HG03135 (cell line): ENCODE measurements around the gene RASL10A.

ENCODE experiments used
- ATAC-seq: cut with Tn5 transposase; IDR thresholded peaks from one replicate; pipeline ENCODE4 v1.9.1; 2021; ENCODE audit warnings: mild to moderate bottlenecking, moderate library complexity; ENCODE audit not compliant: unreplicated experiment

Gene RASL10A

DNA sequence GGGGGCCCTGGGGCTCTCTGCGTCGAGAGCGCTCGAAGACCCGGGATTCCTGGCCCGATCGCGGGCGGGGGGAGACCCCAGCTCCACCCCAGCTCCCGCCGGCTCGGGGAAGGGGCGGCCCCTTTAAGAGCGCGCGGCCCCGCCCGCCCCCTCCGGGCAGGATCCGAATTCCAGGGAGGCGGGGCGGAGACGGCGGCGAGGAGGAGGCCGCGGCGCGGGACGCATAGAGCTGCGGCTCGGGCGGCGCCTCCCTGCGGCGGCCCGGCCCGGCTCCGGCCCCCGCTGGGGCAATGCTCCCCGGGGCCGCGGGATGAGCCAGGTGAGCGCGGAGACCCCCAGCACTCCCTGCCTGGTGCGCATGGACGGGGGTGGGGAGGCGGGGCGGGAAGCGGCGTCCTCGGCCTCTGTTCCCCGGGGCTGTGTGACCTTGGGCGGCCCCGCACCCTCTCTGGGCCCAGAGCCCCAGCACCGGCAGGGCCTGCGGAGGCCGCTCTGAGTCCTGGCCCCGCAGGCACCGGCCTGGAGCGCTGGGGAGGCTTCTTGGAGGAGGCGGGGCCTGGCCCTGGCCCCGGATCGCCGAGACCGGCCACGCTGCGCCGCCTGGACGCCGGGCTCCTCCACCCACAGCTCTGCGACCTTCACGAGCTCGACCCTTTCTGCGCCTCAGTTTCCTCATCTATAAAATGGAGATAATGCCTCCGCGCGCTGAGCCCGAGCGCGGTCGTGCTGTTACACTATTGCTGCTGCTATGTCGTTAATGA lies 8.5 kb downstream of the RASL10A start:
- ATAC-seq, result no peak

DNA sequence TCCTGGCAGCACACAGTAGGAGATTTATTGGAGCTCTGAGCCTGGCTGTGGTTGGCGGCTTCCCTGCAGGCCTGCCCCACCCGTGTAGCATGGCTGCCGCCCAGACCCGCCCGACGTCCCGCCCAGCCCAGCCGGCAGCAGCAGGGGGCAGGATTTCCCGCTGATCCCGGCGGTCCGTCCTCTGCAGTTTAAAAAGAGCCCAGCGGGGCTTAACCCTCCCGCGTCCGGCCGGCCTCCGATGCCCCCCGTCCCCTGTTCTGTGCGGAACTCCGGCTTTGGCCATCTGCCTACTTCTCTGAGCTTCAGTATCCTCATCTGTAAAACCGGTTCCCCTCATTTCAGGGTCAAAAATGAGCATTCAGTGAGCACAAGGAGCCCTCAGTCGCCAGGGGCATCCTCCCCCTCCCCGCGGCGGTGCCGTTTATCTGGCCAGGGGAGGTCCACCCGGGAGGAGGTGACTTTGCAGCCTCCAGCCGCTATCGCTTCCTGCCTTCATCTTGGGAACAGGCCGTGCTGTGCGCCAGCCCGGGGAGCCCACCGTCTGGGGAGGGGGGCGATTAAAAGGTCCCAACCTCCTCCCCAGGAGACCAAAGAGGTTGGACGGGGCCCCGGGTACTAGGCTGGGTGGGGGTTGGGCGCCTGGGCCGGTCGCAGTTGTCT lies 9.2 kb downstream of the RASL10A start, which contains the start of gene GAS2L1:
TSS of gene GAS2L1 (plus strand) at position 476 of the 660 bp plus-strand sequence. CDS start 1,456 bp downstream, outside the sequence.
- ATAC-seq, result no peak

DNA sequence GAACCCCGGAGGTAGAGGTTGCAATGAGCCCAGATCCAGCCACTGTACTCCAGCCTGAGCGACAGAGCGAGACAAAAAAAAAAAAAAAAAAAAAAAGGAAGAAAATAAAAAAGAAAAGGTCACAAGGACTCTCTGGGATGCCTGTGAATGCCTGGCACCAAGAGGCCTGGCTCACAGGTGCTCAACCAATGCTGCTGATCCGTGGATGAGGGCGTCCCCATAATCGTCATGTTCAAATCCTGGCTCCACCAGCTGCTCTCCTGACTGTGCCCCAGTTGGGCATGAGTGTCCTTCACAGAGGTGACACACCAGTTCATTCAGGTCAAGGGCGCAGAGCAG lies 9.7 kb downstream of the RASL10A start:
- no peak for ATAC-seq

DNA sequence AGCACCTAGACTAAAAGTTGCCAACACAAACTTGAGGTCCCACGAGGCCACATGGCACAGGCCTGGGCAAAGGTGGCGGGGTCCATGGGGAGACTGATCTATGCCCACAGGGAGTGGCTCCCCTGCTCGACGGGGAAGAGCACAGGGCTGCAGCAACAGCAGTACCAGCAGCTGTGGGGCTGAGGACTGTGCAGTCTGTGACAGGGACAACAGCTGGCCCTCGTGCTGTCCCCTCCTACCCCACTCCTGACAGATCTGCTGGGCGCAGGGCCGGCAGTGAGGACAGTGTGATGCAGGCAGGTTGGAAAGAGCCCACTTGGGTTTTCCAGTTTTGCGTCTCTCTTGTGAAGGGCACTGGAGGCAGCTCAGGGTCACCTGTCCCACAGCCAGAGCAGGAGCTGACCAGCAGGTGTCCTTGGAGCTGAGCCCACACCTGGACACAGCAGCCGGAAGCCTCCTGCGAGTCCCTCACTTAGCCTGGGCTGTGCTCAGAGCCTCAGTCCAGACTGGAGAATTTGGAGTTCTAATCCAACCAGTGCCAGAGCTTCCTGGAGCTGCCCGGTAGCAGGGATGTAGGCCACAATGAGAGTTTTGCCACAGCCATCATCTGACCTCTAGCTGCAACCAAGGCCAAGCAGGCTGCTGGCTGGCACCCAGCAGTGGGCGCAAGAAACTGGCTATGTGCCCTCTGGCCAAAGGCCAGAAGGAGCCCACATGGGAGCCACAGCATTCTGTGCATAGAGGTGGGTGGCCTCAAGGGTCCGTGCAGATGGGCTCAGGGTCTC lies 12.6 kb downstream of the RASL10A start:
- no peak for ATAC-seq

DNA sequence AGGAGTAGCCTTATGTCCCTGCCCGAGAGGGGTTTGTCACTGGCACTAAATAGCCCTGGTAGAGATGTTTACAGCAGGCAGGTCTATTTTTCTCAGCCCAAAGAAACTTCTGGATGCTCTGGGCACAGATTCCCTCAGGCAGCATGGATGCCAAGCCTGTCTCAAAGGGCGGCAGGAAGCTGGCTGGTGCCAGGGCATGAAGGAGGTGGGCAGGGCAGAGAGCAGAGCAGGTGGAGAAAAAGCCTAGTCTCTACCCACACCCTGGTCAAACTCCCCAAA lies 13.2 kb downstream of the RASL10A start:
- ATAC-seq, result no peak

DNA sequence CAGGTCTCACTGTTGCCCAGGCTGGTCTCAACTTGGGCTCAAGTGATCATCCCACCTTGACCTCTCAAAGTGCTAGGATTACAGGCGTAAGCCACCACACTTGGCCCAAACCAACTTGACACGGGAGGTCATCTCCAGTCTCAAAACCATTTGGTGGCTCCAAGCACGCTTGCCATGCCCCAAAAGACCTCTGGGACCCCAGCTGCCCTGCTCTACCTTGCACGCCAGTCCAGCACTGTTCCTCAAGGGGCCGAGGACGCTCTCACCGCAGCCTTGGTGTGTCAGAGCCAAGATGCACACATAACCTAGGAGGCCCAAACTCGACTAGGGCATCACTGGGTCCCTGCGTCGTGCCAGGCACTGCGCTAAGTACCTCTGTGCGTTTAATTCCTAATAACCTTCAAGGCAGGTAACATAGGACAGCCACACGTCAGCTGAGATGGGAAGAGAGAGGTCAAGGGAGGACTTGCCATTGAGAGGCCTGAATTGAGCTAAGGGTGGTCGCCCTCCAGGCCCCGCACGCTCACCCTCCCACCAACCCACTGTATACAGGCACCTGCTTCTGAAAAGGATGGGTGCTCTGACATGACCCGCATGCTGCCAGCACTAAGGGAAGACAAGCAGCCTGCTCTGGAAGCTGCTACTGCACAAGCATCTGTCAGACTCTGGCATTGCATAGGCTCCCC lies 13.6 kb downstream of the RASL10A start:
- ATAC-seq, result no peak

DNA sequence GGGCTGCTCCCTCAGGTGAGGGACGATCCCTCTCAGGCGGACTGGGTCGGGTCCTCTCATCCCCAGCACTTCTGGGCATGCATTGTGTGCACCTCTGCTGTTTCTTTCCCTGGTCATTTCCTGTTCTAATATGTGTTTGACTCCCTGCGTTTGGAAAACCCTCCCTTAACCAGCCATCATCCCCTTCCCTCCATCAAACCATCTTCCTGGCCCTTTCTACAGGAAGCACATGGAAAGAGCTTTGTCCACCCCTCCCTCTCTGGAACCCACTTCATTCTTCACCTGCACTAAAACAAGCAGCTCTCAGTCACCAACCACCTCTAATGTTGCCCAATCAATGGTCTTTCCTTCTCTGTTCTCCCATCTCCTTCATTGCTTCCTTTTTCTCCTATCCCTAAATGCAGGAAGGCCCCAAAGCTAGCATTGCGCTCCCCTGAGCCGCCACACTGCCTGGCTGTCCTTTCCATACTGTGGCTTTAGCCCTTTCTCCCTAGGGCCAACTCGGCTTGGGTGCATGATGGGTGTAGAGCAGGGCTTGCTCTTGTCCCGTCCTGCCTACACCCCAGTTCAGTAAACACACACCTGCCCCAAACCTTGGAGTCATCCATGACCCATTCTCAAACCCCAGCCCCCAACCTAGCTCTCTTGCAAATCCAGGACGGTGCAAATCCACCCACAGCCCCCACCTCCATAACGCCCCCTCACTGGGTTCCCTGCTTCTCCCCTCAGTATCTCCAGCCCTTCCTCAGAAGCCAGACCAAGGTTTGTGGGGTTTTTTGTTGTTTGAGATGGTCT lies 14.5 kb downstream of the RASL10A start:
- no peak for ATAC-seq

DNA sequence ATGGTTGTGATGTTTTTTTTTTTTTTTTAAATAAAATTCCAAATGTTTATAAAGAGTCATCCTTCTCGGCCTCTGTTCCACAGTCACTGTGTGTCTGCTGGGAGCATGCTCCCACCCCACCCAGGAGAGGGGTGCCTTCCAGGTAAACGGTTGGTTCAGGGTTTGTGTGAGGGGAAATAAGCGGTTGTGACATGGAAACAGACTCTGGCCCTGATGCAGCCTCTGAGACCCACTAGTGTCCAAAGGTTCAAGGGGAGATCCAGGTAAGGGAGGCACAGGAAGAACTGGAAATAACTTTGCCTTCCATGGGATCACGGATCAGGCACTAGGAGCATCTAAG lies 15.1 kb downstream of the RASL10A start:
- no peak for ATAC-seq

DNA sequence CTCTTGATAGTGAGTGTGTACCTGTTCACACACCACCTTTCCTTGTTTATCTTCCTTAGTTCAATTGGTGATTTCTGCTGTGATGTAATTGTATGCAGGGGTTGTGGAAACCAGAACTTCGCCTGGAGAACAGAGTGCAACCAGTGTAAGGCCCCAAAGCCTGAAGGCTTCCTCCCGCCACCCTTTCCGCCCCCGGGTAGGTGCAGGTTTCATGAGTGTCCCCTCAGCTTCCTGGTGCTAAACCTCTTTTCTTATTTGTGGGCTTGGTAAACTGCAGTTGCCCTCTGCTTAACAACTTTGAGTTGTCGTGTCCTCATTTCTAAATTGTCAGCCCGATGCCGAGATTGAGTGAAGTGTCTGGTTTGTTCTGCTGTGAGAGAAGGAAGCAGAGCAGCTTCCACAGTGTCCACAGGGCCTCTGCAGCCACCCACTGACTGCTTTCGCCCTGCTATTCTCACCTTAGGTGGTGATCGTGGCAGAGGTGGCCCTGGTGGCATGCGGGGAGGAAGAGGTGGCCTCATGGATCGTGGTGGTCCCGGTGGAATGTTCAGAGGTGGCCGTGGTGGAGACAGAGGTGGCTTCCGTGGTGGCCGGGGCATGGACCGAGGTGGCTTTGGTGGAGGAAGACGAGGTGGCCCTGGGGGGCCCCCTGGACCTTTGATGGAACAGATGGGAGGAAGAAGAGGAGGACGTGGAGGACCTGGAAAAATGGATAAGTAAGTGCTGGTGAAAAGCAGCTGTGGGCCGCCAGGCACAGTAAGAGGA lies 16.2 kb downstream of the RASL10A start:
- no peak for ATAC-seq

DNA sequence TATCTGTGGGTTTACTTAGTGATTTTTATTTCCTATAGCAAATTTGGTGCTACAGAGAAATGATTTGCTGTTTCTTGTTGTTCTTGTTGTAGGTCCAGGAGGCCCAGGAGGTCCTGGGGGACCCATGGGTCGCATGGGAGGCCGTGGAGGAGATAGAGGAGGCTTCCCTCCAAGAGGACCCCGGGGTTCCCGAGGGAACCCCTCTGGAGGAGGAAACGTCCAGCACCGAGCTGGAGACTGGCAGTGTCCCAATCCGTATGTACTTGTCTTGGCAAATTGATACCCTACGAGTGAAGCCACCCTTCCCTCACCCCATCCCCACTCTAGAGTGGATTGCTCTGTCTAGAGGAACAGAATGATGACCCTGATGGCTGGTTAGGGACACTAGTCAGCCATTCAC lies 16.9 kb downstream of the RASL10A start:
- no peak for ATAC-seq

DNA sequence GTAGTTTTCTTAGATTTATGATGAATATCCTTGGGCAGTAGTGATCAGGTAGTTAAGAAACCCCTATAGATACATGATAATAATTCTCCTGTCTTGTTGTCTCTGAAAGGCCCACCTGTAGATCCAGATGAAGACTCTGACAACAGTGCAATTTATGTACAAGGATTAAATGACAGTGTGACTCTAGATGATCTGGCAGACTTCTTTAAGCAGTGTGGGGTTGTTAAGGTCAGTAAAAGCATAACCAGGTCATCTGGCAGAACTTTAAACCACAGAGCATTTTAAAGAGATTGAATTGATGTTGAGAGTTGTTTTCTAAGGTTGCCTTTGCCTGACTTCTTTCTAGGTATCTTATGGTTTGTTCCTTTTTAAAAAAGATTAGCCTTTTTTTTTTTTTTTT lies 23.1 kb downstream of the RASL10A start:
- no peak for ATAC-seq

DNA sequence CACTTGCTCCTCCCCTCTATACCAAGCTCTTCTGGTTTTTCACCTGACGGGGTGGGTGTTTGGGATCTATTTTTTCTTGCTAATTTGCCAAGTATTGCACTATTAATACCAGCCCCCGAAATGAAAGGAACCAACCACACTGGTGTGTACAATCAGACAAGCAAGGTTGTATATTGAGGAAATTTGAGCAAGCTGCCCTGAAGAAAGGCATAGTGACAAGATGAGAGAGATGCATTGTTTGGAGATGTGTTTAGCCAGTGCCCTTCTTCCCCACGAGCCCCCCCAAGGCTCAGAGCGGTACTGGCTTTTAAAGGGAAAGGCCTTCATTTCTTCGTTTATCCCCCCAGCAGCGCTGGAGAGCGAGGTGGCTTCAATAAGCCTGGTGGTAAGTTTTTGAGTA lies 24.3 kb downstream of the RASL10A start:
- no peak for ATAC-seq

DNA sequence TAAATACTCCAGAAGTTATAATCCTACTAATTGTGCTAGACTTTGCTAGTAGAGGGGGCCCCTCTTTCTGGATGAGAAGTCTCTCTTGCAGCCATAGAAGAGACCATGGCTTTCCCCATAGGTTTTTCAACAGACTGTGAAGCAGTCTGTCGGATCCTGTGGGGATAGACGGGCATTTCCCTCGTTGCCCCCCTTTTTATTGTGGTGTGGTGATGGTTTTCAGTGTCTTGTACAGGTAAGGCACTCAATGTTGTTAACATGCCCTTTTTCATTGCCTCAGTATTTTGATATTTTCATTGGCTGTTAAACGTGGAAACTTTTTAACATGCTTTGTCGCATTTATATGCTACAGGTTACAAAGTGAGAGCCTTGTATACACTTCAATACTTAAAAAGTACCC lies 25.4 kb downstream of the RASL10A start:
- ATAC-seq, result no peak

DNA sequence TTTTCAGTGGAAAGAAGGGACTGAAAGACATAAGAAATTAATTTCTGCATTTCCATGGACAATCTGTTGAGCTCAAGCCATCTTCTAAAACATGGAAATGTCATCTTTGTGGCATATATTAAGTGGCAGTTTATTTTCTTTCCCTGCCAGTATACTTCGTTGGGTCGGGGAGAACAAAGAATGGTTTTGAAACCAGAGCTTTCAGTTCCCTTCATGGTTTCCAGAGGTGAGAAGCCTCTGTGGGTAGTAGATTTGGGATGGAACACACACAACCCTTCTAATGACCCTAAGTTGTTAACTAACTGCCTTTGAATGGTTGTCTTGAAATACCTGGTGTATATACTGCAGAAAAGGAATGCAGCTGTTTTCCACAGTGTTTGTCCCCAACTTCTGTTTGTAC lies 26.7 kb downstream of the RASL10A start:
- ATAC-seq, result no peak

DNA sequence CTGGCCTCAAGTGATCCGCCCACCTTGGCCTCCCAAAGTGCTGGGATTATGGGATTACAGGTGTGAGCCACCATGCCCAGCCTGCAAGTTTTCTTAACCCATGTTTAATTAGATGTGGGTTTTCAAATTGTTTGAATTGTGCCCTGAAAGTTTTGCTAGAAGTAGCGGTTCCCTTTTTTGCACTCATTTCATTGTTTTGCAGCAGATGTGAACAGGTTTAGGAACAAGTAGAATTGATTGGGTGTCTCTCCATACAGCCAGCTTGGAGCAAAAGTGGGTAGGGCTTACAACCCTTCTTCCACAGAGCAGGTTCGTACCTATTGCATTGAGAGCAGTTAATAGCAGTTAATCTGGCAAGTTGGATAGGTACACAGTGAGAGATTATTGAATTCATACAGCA lies 31.3 kb downstream of the RASL10A start:
- no peak for ATAC-seq

DNA sequence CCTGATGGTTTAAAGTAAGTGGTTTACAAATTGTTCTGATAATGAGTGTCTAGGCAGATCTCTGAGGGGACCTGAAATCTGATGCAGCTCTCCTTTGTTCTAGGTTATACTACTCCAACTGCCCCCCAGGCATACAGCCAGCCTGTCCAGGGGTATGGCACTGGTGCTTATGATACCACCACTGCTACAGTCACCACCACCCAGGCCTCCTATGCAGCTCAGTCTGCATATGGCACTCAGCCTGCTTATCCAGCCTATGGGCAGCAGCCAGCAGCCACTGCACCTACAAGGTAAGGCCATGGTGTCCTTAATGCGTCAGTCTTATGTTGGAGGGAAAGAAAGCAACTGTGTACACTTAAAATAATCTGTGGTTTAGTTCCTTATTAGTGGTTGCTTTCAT lies 37.6 kb downstream of the RASL10A start:
- ATAC-seq, result no peak

DNA sequence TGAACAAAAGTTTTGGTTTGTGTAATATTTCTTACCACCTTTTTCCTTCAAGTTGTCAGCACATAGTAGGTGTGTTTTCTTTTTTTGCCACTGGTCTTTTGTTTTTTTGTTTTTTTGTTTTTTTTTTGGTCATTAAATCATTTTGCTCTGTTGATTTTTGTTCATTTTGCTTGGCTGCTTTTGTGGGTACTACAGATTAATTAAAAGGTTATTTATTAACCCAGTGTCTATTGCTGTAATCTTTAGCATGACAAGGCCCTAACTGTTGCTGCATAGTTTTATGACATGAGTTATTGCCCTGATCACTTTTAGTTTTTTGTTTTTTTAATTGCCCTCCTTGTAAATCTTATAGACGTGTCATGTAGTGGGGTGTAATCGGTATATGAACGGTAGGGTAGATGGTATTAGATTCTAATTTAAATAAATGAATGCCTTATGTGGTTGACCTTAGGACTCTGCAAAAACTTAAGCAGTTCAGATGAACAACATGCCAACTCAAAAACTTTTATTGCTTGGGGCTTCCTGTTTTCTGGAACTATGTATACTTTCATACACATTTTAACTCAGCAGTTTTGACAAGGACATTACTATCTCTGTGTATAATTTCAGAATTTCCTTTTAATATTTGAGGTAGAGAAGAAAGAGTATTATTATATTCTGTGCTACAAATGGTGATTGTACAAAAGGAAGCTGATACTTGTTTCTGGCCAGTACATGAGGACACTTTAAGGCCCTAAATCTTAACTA lies 39.5 kb downstream of the RASL10A start:
- no peak for ATAC-seq

DNA sequence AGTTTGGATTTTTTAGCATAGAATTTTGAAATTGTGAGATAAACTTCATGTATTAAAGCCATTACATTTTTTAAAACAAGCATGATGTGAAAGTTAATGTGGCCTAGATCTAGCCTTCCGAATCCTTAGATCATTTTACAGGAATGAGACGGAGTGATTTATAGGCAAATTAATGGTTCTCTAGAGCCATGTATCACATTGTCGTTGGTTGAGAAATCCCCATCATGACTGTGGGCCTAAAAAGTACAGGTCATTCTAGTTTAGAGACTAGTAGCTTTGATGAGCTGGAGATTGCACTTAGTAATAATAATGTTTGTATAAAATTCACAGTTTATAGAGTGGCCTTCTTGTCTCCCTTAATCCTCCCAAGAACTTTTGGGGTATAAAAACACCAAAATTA lies 40.3 kb downstream of the RASL10A start:
- no peak for ATAC-seq

DNA sequence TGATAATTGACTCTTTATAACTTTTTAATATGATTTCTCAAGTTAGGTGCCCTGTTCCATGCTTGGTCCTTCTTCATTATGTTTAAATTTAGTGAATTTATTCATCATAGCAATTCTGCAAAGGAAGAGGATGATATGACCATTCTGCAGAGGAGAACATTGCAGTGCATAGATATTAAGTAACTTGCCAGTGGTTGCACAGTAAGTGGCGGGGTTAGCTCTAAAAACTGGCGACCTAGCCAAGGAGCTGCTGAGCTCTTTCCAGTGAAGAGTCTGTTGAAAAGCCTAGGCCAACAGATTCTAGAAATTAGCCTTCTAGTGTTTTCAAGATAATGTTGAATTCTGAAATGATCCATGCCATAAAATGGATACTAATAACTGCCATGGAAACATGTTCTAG lies 42.9 kb downstream of the RASL10A start:
- ATAC-seq, result no peak
